OCI-LY7 (cell line): ENCODE results near the gene RAB7A. TPM values are rescaled to one million over a fixed set of nuclear protein-coding genes. Genes with fewer than 3 reads are reported as not detected.

Experiments used
- BruUV-seq: library from RNA; stranded (reverse); fragments of 400-500 nt; replicated peaks from 2 replicates; lab custom pipeline; 2021; lab: Mats Ljungman, UMichigan
- CTCF ChIA-PET: fragments of 300-600 bp; sonication (Branson Sonifier 250); formaldehyde crosslinking; loops from one replicate; lab custom pipeline; 2022; ENCODE audit warnings: antibody characterized with exemption; ENCODE audit not compliant: unreplicated experiment; lab: Charles Lee
- POLR2A ChIA-PET: fragments of 300-600 bp; sonication (Branson Sonifier 250); formaldehyde crosslinking; loops from one replicate; lab custom pipeline; 2022; ENCODE audit warnings: antibody characterized with exemption; lab: Charles Lee
- DNase-seq: peaks from one replicate; pipeline ENCODE4 v3.0.0-alpha.2; 2015; ENCODE audit warnings: low spot score
- H2AFZ ChIP-seq: fragments of 200-600 bp; sonication (generic), shearing (Covaris generic); 2 replicates; pipeline ENCODE4 v1.6.1; 2014; ENCODE audit warnings: mild to moderate bottlenecking, antibody characterized with exemption, low read length, moderate library complexity
- H3K27ac ChIP-seq: fragments of 200-600 bp; sonication (generic); 2 replicates; pipeline ENCODE4 v1.5.1; 2014; ENCODE audit warnings: mixed run types, low read depth, mild to moderate bottlenecking, moderate library complexity, low read length, inconsistent platforms; ENCODE audit not compliant: poor library complexity, severe bottlenecking
- H3K36me3 ChIP-seq: fragments of 200-600 bp; sonication (generic); 2 replicates; pipeline ENCODE4 v1.6.1; 2014; ENCODE audit warnings: mild to moderate bottlenecking, antibody characterized with exemption, low read length, moderate library complexity, mixed read lengths; ENCODE audit not compliant: insufficient read depth
- H3K4me1 ChIP-seq: fragments of 200-600 bp; sonication (generic); 2 replicates; pipeline ENCODE4 v1.5.1; 2014; ENCODE audit warnings: mild to moderate bottlenecking, low read length; ENCODE audit not compliant: insufficient read depth, poor library complexity, severe bottlenecking
- H3K4me2 ChIP-seq: fragments of 200-600 bp; sonication (generic); 2 replicates; pipeline ENCODE4 v1.6.1; 2014; ENCODE audit warnings: mild to moderate bottlenecking, low read length
- H3K4me3 ChIP-seq: fragments of 200-600 bp; sonication (generic); 2 replicates; pipeline ENCODE4 v1.5.1; 2014; ENCODE audit warnings: mild to moderate bottlenecking, low read depth, low read length; ENCODE audit not compliant: poor library complexity, severe bottlenecking
- H3K79me2 ChIP-seq: fragments of 200-600 bp; sonication (generic); 2 replicates; pipeline ENCODE4 v1.6.1; 2016; ENCODE audit warnings: low read depth, mild to moderate bottlenecking, low read length, moderate library complexity, mixed read lengths; ENCODE audit not compliant: insufficient read depth
- H3K9me2 ChIP-seq: fragments of 200-600 bp; sonication (generic); 2 replicates; pipeline ENCODE4 v1.6.1; 2016; ENCODE audit warnings: mild to moderate bottlenecking, low read length, mixed read lengths; ENCODE audit not compliant: insufficient read depth
- H3K9me3 ChIP-seq: fragments of 200-600 bp; sonication (generic); 2 replicates; pipeline ENCODE4 v1.6.1; 2014; ENCODE audit warnings: mild to moderate bottlenecking, mixed run types, low read length, mixed read lengths
- H4K20me1 ChIP-seq: fragments of 200-600 bp; sonication (generic); 2 replicates; pipeline ENCODE4 v1.6.1; 2014; ENCODE audit warnings: mild to moderate bottlenecking, antibody characterized with exemption, low read length, moderate library complexity, mixed read lengths; ENCODE audit not compliant: insufficient read depth
- CTCF ChIP-seq: fragments of 200-600 bp; sonication (generic); conservative IDR thresholded peaks from 2 replicates; pipeline ENCODE4 v1.5.1; 2014; ENCODE audit warnings: mild to moderate bottlenecking, antibody characterized with exemption, low read length, moderate library complexity, mixed read lengths
- EZH2phosphoT487 ChIP-seq: fragments of 200-600 bp; sonication (generic); IDR thresholded peaks from 2 replicates; pipeline ENCODE4 v1.6.1; 2018; ENCODE audit warnings: low read depth, borderline replicate concordance, mild to moderate bottlenecking, mixed run types, antibody characterized with exemption, low read length, moderate library complexity, mixed read lengths
- intact Hi-C: fragments of 100-400 bp; cut with micrococcal nuclease; formaldehyde crosslinking; loops from one replicate; pipeline ENCODE4 v1.10.0; 2022; ENCODE audit not compliant: unreplicated experiment
- total RNA-seq, 2 experiments: library from RNA; depleted of rRNA in 1 of 2; stranded (reverse); fragments of >200 nt in 1 of 2; shearing (Covaris generic) in 1 of 2; gene quantifications; 2 replicates each; pipeline ENCODE4 v1.2.3, GENCODE V29; 2014 to 2022

Gene RAB7A
- total RNA-seq, 2 experiments from 2014 or later = 24.5 to 143 TPM

GRCh38 chr3:128720891-128721290 is 5.1 kb upstream of the RAB7A start:
- BruUV-seq = no TSS peak
- intact Hi-C loops = no loop called here
- ChIA-PET CTCF (no interaction called here), POLR2A (no interaction called here)
- TF ChIP-seq EZH2phosphoT487 (no peak), CTCF (no peak)
- Histone ChIP-seq H3K4me2 (no peak overlapping the region), H3K4me1 (peaks cover 12% of the 10 kb centered on the region), H3K27ac (no peak overlapping the region), H3K9me2 (no peaks in the 10 kb centered on the region), H3K36me3 (no peaks in the 10 kb centered on the region), H3K4me3 (no peak overlapping the region), H4K20me1 (no peaks in the 10 kb centered on the region), H3K79me2 (no peaks in the 10 kb centered on the region), H3K9me3 (no peaks in the 10 kb centered on the region), H2AFZ (no peak overlapping the region)
- no peak for DNase-seq

DNA sequence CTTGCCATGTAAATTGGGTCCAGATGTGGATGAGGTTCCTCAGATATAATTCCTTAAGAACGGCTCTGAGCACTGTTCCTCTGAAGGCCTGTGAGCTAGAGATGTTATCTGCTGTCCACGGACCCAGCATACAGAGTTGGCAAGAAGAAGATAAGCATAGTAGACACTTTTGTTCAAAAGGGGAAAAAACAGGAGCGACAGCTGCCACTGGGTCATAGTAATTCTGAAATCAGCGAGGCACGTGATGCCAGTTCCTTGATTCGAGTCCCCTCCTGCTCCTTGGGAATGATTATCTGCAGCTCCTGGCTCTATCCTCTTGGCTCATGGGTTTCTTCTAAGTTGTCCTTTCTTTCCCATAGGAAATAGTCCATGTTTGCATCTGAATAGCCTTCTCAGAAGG is 2.5 kb upstream of the RAB7A start:
- Histone ChIP-seq H3K4me2 (no peak overlapping the region), H2AFZ (no peak overlapping the region), H4K20me1 (peaks cover 17% of the 10 kb centered on the region), H3K4me3 (no peak overlapping the region), H3K4me1 (peaks cover 27% of the 10 kb centered on the region), H3K9me2 (no peaks in the 10 kb centered on the region), H3K36me3 (0 out of 2 replicates have a peak, but pooled peaks cover 7% of the 10 kb centered on the region), H3K9me3 (no peaks in the 10 kb centered on the region), H3K27ac (no peak overlapping the region), H3K79me2 (peaks cover 25% of the 10 kb centered on the region)
- intact Hi-C loops = no loop called here
- ChIA-PET POLR2A (interaction anchor here (0.7 to 1.2 kb wide), 2 partner anchors 15 to 43 kb away, joined by 3 to 4 read pairs; no protein-coding TSS in a partner anchor), CTCF (interaction anchor here (1.0 kb wide), 1 partner anchor 43 kb away, joined by 3 read pairs; no protein-coding TSS in a partner anchor)
- no peak for DNase-seq
- TF ChIP-seq CTCF (no peak), EZH2phosphoT487 (no peak)
- BruUV-seq = no TSS peak

DNA sequence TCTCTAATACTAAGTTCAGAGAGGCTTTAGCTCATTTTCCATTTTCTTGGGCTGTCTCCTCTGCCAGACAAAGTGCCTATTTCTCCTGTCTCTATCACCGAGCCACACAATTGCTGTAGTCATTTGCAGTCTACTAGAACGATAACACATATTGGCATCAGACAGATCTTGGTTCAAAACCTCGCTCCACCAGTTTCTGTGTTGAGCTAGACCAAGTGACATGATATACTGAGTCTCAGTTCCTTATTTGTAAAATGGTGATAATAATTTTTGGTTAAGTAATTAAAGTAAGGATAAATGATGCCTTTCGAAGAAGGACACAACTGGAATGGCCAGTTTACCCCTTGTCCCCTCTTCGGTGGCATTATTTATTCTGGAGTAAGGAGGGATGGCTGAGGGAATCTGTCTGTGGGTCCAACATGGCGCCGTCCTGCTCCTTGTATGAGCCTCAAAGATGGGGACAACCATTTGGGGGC is 398 bp upstream of the RAB7A start:
- no TSS peak for BruUV-seq
- H3K4me1 ChIP-seq = peaks cover 27% of the 10 kb centered on the region
- POLR2A ChIA-PET = interaction anchor here (0.6 to 1.2 kb wide), 11 partner anchors 8 to 153 kb away, joined by 3 to 6 read pairs (median 3); partner anchors contain the start of gene ACAD9
- intact Hi-C loops = loop anchor here (1.0 kb wide), 1 partner anchor 45 kb away; no protein-coding TSS in a partner anchor
- H3K79me2 ChIP-seq = peaks cover 46% of the 10 kb centered on the region
- H3K27ac ChIP-seq = no peak overlapping the region
- peaks cover 24% of the 10 kb centered on the region for H4K20me1 ChIP-seq
- H2AFZ ChIP-seq = peak overlapping the region; percentile 99
- no peaks in the 10 kb centered on the region for H3K9me3 ChIP-seq
- H3K36me3 ChIP-seq = peaks cover 11% of the 10 kb centered on the region; the same call in 1 of the 2 replicates
- peak overlapping the region; percentile 56 for H3K4me2 ChIP-seq
- TF ChIP-seq CTCF (no peak), EZH2phosphoT487 (no peak)
- CTCF ChIA-PET = interaction anchor here (0.6 to 1.2 kb wide), 2 partner anchors 19 to 45 kb away, joined by 3 to 4 read pairs; no protein-coding TSS in a partner anchor
- no peaks in the 10 kb centered on the region for H3K9me2 ChIP-seq
- no peak for DNase-seq
- peak overlapping the region; percentile 93 for H3K4me3 ChIP-seq
